Breast epithelium (tissue), 4 donors: ENCODE data around the gene SIGMAR1. TPM values are rescaled to one million over a fixed set of nuclear protein-coding genes. Genes with fewer than 3 reads are reported as not detected.

Experiments
- DNase-seq, 2 donors: peaks; one replicate each; pipeline ENCODE4 v3.0.0-alpha.2; 2019; ENCODE audit warnings: low spot score in 2 of 2
- H3K27ac ChIP-seq, 2 donors: fragments of 200-600 bp; sonication (generic) in 1 of 2; one replicate each; pipeline ENCODE4 v1.5.1; 2016 to 2019; ENCODE audit warnings: mild to moderate bottlenecking in 1 of 2
- H3K27me3 ChIP-seq, 2 donors: fragments of 200-600 bp; sonication (generic) in 1 of 2; one replicate each; pipeline versions ENCODE4 v1.5.1 to v1.6.0; 2017 to 2019; ENCODE audit warnings: control low read depth in 1 of 2, mild to moderate bottlenecking in 1 of 2
- H3K36me3 ChIP-seq: fragments of 200-600 bp; one replicate; pipeline ENCODE4 v1.5.1; 2019
- H3K4me1 ChIP-seq, 2 donors: fragments of 200-600 bp; sonication (generic); one replicate each; pipeline ENCODE4 v1.5.1; 2016 to 2019; ENCODE audit warnings: control low read depth in 1 of 2
- H3K4me3 ChIP-seq, 3 donors: fragments of 200-600 bp; sonication (generic); 1 replicate in 2 of 3; 2 replicates in 1 of 3; pipeline ENCODE4 v1.5.1; 2016 to 2019; ENCODE audit warnings: mild to moderate bottlenecking in 3 of 3, moderate library complexity in 2 of 3
- H3K9me3 ChIP-seq, 2 donors: fragments of 200-600 bp; sonication (generic) in 1 of 2; one replicate each; pipeline ENCODE4 v1.5.1; 2016 to 2019; ENCODE audit warnings: control low read depth in 1 of 2
- CTCF ChIP-seq, 3 donors: fragments of 450-650 bp; IDR thresholded peaks; one replicate each; pipeline ENCODE4 v1.5.1; 2016 to 2017; ENCODE audit warnings: antibody characterized with exemption in 3 of 3, mild to moderate bottlenecking in 3 of 3, moderate library complexity in 3 of 3
- POLR2A ChIP-seq: fragments of 450-650 bp; IDR thresholded peaks from one replicate; pipeline ENCODE4 v1.6.1; 2016; ENCODE audit warnings: antibody characterized with exemption, mild to moderate bottlenecking, moderate library complexity
- POLR2AphosphoS5 ChIP-seq, 3 donors: sonication (generic); formaldehyde crosslinking; IDR thresholded peaks; one replicate each; pipeline ENCODE4 v1.6.1; 2017; ENCODE audit warnings: antibody characterized with exemption in 3 of 3
- intact Hi-C: fragments of 100-400 bp; cut with DNase I; formaldehyde crosslinking; loops from one replicate; pipeline ENCODE4 v1.15.1; 2023; ENCODE audit warnings: low total_unique reads
- total RNA-seq, 3 donors: library from RNA; depleted of rRNA; stranded (reverse); fragments of >200 nt; gene quantifications; one replicate each; pipeline ENCODE4 v1.1.0, GENCODE V29; 2016

Gene SIGMAR1
- total RNA-seq, 3 donors from 2014 or later = 62.6 to 84.8 (median 70.8) TPM

GRCh38 chr9:34584970-34585369 lies 52.6 kb downstream of the SIGMAR1 start:
- H3K4me3 ChIP-seq = no peak overlapping the region
- H3K9me3 ChIP-seq = no peaks in the 10 kb centered on the region
- no peak for DNase-seq
- H3K4me1 ChIP-seq = no peaks in the 10 kb centered on the region
- no peak overlapping the region for H3K27ac ChIP-seq
- no peaks in the 10 kb centered on the region for H3K36me3 ChIP-seq
- TF ChIP-seq POLR2A (no peak), CTCF (IDR thresholded peaks at IDR 0.05) (no peak), POLR2AphosphoS5 (IDR thresholded peaks at IDR 0.05) (no peak)
- peaks cover 0 to 13% of the 10 kb centered on the region in 2 donors for H3K27me3 ChIP-seq
- intact Hi-C loops = no loop called here

Other genes with a start within 250 kb of the SIGMAR1 start
- gene FAM219A, start 179.2 kb downstream of the SIGMAR1 start, total RNA-seq = 1 to 10 TPM; 8.2 to 9.2 (median 9.0) TPM
- gene DNAI1, start 179.0 kb downstream of the SIGMAR1 start, total RNA-seq = 1 to 10 TPM in 2 of 3 donors, not detected in 1; 1.6 to 3.2 TPM
- 1 to 10 TPM in 2 of 3 donors, under 1 TPM in 1; 0.33 to 5.4 (median 1.8) TPM for gene ENHO, start 114.8 kb downstream of the SIGMAR1 start, total RNA-seq
- gene CNTFR, start 48.1 kb downstream of the SIGMAR1 start, total RNA-seq = 100 to 1,000 TPM in 1 of 3 donors, 10 to 100 TPM in 2; 11.3 to 103 (median 15.4) TPM
- 10 to 100 TPM; 28.5 to 37.9 (median 36.4) TPM for gene RPP25L, start 25.7 kb downstream of the SIGMAR1 start, total RNA-seq
- 100 to 1,000 TPM in 2 of 3 donors, 10 to 100 TPM in 1; 84.0 to 114 (median 113) TPM for gene DCTN3, start 17.3 kb downstream of the SIGMAR1 start, total RNA-seq
- under 1 TPM in 1 of 3 donors, not detected in 2; 0.29 TPM for gene ARID3C, start 8.7 kb downstream of the SIGMAR1 start, total RNA-seq
- 10 to 100 TPM; 26.1 to 37.0 (median 36.7) TPM for gene GALT, start 8.9 kb upstream of the SIGMAR1 start, total RNA-seq
- 10 to 100 TPM; 20.3 to 45.5 (median 42.1) TPM for gene IL11RA, start 14.4 kb upstream of the SIGMAR1 start, total RNA-seq
- gene CCL27, start 24.9 kb upstream of the SIGMAR1 start, total RNA-seq = not detected
- gene CCL19, start 53.5 kb upstream of the SIGMAR1 start, total RNA-seq = 1 to 10 TPM in 2 of 3 donors, under 1 TPM in 1; 0.88 to 5.6 (median 1.3) TPM
- gene CCL21, start 72.3 kb upstream of the SIGMAR1 start, total RNA-seq = 10 to 100 TPM in 2 of 3 donors, 1 to 10 TPM in 1; 5.9 to 84.9 (median 12.0) TPM